K562 (cell line): ENCODE measurements around the gene MROH8. TPM values are rescaled to one million over a fixed set of nuclear protein-coding genes. Genes with fewer than 3 reads are reported as not detected.

Source experiments
- AFF1 ChIP-seq, 2 experiments: fragments of 450-650 bp; IDR thresholded peaks; 2 replicates each; pipeline ENCODE4 v1.6.1; 2018; ENCODE audit warnings: mild to moderate bottlenecking in 2 of 2, low read depth in 1 of 2; ENCODE audit not compliant: partially characterized antibody in 2 of 2
- MCM3 ChIP-seq: fragments of 450-650 bp; IDR thresholded peaks from 2 replicates; pipeline ENCODE4 v1.6.1; 2016
- NKRF ChIP-seq: fragments of 450-650 bp; IDR thresholded peaks from 2 replicates; pipeline ENCODE4 v1.6.1; 2016; ENCODE audit warnings: borderline replicate concordance
- NR2C2 ChIP-seq, 2 experiments: fragments of 200-800 bp in 1 of 2; sonication (Bioruptor generic) in 1 of 2; sonication (generic) in 1 of 2; formaldehyde crosslinking in 1 of 2; IDR thresholded peaks; 2 replicates each; pipeline versions ENCODE4 v1.6.1 to v1.8.0; 2016 to 2022; ENCODE audit warnings: mild to moderate bottlenecking in 1 of 2, missing compliant biosample characterization in 1 of 2, missing genetic modification characterization in 1 of 2, missing genetic modification reagents in 1 of 2
- PTRF ChIP-seq: fragments of 450-650 bp; IDR thresholded peaks from 2 replicates; pipeline ENCODE4 v1.6.1; 2016; ENCODE audit warnings: mild to moderate bottlenecking, missing genetic modification characterization, missing compliant biosample characterization
- ZNF778 ChIP-seq: fragments of 450-650 bp; formaldehyde crosslinking; IDR thresholded peaks from 2 replicates; pipeline ENCODE4 v1.4.0; 2020; ENCODE audit warnings: mild to moderate bottlenecking, moderate library complexity
- polyA plus RNA-seq, 8 experiments: library from polyadenylated mRNA; depleted of rRNA in 4 of 8; stranded (reverse) in 5 of 8; unstranded in 3 of 8; fragments of >200 nt; fragmentation: Nextera tagmentation in 2 of 8; fragmentation: Illumina TruSeq in 1 of 8; extraction: Ambion mirVana in 2 of 8; extraction: Trizol in 1 of 8; gene quantifications; 2 replicates each; pipeline versions ENCODE4 v1.2.1 to v1.2.3, GENCODE V29; 2011 to 2014; ENCODE audit warnings: inconsistent platforms in 1 of 8, missing spikeins in 1 of 8
- total RNA-seq, 7 experiments: library from RNA; depleted of rRNA in 6 of 7; stranded (reverse); fragments of >200 nt in 6 of 7; fragmentation: Illumina TruSeq in 2 of 7; extraction: Trizol in 2 of 7; gene quantifications; 2 replicates each; pipeline versions ENCODE4 v1.2.1 to v1.2.3, GENCODE V29; 2011 to 2021; ENCODE audit warnings: low replicate concordance in 1 of 7

Gene MROH8
- total and polyA plus RNA-seq, 9 of the 15 experiments (the other 6 are each of a cell fraction or from before 2014, with no cell fraction given): 0.21 to 1.5 (median 0.78) TPM

GRCh38 chr20:37120497-37120896, 58.9 kb downstream of the MROH8 start (continued):
- TF ChIP-seq AFF1 (IDR thresholded peaks at IDR 0.05; ENCODE audit: low read depth in 1 of 2, partially characterized antibody in 2 of 2) (no peak), PTRF (tag) (no peak), NR2C2 (CRISPR knock-in tag; IDR thresholded peaks at IDR 0.05) (no peak), NR2C2 (tag; IDR thresholded peaks at IDR 0.05) (no peak), NKRF (no peak), ZNF778 (CRISPR knock-in tag) (no peak), MCM3 (no peak)
- TF ChIP-seq, all 486 proteins: peak for 0
